DMS153 treated with DMSO at 0.1 percent for 48 hours (cell line): Measurements from ENCODE around the gene CHML.
A peak's percentile ranks its signal among the peaks of the same experiment; 100 is the strongest.

Experiments
- DNase-seq: peaks from one replicate; lab custom pipeline; 2025; ENCODE audit not compliant: unreplicated experiment; lab: John Stamatoyannopoulos, UW

Gene CHML

GRCh38 chr1:241624935-241625334 lies 15.2 kb downstream of the CHML start:
- DNase-seq: no peak

- DNase-seq: no peak
These were observed 17.5 kb downstream of the CHML start for GRCh38 chr1:241622669-241623068.

GRCh38 chr1:241617426-241617825 lies 22.7 kb downstream of the CHML start:
- DNase-seq: no peak

- DNase-seq: no peak
These were observed 24.9 kb downstream of the CHML start for GRCh38 chr1:241615043-241615974.

- no peak for DNase-seq
These were observed 25.6 kb downstream of the CHML start for GRCh38 chr1:241614572-241614971.

GRCh38 chr1:241614144-241614543 lies 26.0 kb downstream of the CHML start:
- DNase-seq: no peak

- DNase-seq: no peak
These were observed 27.4 kb downstream of the CHML start for GRCh38 chr1:241612533-241613477.

- DNase-seq: no peak
These were observed 28.4 kb downstream of the CHML start for GRCh38 chr1:241611736-241612135.

GRCh38 chr1:241611063-241611462 lies 29.1 kb downstream of the CHML start:
- DNase-seq: peak; percentile 41

- DNase-seq: peak; percentile 61
These were observed 29.9 kb downstream of the CHML start for GRCh38 chr1:241610056-241610815.

- DNase-seq: no peak
These were observed 31.7 kb downstream of the CHML start for GRCh38 chr1:241608379-241609033.

- DNase-seq: no peak
These were observed 32.7 kb downstream of the CHML start for GRCh38 chr1:241607497-241607896.

- DNase-seq: no peak
These were observed 33.6 kb downstream of the CHML start for GRCh38 chr1:241606544-241606943.

- no peak for DNase-seq
These were observed 34.9 kb downstream of the CHML start for GRCh38 chr1:241605146-241605805.

GRCh38 chr1:241603731-241604245 lies 36.4 kb downstream of the CHML start:
- DNase-seq: no peak

- DNase-seq: no peak
These were observed 39.7 kb downstream of the CHML start for GRCh38 chr1:241600496-241600901.

- DNase-seq: no peak
These were observed 41.9 kb downstream of the CHML start for GRCh38 chr1:241598249-241598648.

- no peak for DNase-seq
These were observed 43.5 kb downstream of the CHML start for GRCh38 chr1:241596633-241597032.

- DNase-seq: no peak
These were observed 47.0 kb downstream of the CHML start for GRCh38 chr1:241593186-241593585.
